ENCODE results near the gene SAMD4A.
"Not testable (repeated sequence)": the region's sequence is repeated elsewhere in the genome, so short reads cannot be mapped to it uniquely, and the experiment has no call there.

SAMD4A gene

DNA sequence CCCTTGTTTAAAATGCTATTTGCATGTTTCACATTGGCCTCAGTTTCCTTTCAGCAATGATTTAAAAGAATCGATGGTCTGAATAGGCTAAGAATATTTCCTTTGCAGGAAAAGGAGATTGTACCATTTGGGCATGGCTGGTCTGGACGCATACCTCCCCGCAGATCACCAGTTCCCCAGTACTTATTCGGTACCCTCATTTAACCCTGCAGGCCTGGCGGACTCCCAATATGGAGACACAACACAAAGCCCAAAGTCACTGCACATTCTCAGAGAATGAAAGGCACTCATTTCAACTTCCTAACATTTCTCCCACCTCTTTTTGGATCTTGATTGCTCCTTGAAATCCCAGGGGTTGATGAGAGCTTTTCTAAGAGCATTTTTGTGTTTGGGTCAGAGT is 182.8 kb downstream of the SAMD4A start:
- Histone ChIP-seq H3K27me3 (replicated peaks; ENCODE audit: control insufficient read depth, insufficient read depth, low read length) (no peaks in the 10 kb centered on the region; the same call in 1 of the 2 replicates), H3K36me3 (ENCODE audit: control insufficient read depth, insufficient read depth, low read length) (no peaks in the 10 kb centered on the region), H3K4me3 (replicated peaks; ENCODE audit: low read depth, low read length) (no peak overlapping the region)
- no peak for DNase-seq (ENCODE audit: extremely low read depth, insufficient read length)
- TF ChIP-seq, protein P1, sequence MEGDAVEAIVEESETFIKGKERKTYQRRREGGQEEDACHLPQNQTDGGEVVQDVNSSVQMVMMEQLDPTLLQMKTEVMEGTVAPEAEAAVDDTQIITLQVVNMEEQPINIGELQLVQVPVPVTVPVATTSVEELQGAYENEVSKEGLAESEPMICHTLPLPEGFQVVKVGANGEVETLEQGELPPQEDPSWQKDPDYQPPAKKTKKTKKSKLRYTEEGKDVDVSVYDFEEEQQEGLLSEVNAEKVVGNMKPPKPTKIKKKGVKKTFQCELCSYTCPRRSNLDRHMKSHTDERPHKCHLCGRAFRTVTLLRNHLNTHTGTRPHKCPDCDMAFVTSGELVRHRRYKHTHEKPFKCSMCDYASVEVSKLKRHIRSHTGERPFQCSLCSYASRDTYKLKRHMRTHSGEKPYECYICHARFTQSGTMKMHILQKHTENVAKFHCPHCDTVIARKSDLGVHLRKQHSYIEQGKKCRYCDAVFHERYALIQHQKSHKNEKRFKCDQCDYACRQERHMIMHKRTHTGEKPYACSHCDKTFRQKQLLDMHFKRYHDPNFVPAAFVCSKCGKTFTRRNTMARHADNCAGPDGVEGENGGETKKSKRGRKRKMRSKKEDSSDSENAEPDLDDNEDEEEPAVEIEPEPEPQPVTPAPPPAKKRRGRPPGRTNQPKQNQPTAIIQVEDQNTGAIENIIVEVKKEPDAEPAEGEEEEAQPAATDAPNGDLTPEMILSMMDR (IDR thresholded peaks at IDR 0.05; ENCODE audit: insufficient read depth, low read length, poor library complexity, severe bottlenecking), result no peak

DNA sequence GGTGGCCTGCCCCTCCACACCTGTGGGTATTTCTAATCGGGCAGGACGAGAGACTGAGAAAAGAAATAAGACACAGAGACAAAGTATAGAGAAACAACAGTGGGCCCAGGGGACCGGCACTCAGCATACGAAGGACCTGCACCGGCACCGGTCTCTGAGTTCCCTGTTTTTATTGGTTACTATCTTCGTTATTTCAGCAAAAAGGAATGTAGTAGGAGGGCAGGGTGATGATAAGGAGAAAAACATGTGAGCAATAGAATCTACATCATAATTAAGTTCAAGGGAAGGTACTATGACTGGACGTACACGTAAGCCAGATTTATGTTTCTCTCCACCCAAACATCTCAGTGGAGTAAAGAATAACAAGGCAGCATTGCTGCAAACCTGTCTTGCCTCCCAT is 185.7 kb downstream of the SAMD4A start:
- H3K36me3 ChIP-seq (ENCODE audit: control insufficient read depth, insufficient read depth, low read length), result not testable (repeated sequence)

DNA sequence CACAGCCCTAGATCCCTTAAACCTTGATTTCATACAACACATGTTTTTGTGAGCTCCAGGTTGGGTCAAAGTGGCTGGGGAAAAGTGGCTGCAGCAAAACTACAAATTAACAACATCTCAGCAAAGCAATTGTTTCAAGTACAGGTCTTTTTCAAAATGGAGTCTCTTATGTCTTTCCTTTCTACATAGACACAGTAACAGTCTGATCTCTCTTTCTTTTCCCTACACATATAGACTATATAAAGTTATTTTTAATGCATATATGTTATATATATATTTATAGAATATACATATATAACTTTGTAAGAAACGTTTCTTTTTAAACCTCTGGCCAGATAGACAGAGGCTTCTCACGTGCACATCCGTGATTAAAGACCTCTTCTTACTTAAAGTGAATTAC is 186.5 kb downstream of the SAMD4A start:
- not testable (repeated sequence) for H3K4me3 ChIP-seq (replicated peaks; ENCODE audit: low read depth, low read length); H3K27me3 ChIP-seq (replicated peaks; ENCODE audit: control insufficient read depth, insufficient read depth, low read length); DNase-seq (ENCODE audit: extremely low read depth, insufficient read length); H3K36me3 ChIP-seq (ENCODE audit: control insufficient read depth, insufficient read depth, low read length)

More for the DNA sequence above, 185.7 kb downstream of the SAMD4A start:
- not testable (repeated sequence) for DNase-seq (ENCODE audit: extremely low read depth, insufficient read length); H3K4me3 ChIP-seq (replicated peaks; ENCODE audit: low read depth, low read length); H3K27me3 ChIP-seq (replicated peaks; ENCODE audit: control insufficient read depth, insufficient read depth, low read length)

DNA sequence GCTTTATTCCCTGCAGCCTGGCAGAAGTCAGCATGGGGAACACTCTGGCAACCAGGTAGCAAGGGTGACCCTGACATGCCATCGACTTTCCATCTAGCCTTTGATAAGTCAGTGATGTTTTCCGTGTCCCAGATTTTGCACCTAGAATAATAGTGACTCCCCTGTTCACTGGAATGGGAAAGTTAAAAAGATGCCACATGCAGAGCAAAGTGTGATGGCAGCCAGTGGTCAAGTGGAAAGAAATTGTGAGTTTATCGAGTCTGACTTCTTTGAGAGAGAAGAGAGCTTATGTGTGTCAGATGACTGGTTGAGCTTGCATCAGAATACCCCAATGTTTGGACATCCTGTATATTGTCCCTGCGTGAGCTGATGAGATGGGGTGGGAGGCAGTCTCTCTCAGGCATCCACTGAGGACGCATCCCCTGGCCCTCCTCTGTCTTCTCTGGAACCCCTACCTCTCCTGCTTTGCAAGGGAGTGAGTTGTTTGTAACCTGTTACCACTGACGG is 187.2 kb downstream of the SAMD4A start:
- no peak for DNase-seq (ENCODE audit: extremely low read depth, insufficient read length)
- Histone ChIP-seq H3K4me3 (replicated peaks; ENCODE audit: low read depth, low read length) (no peak overlapping the region), H3K27me3 (replicated peaks; ENCODE audit: control insufficient read depth, insufficient read depth, low read length) (0 out of 2 replicates have a peak, but pooled peaks cover 1% of the 10 kb centered on the region), H3K36me3 (ENCODE audit: control insufficient read depth, insufficient read depth, low read length) (no peaks in the 10 kb centered on the region)
- TF ChIP-seq, protein P1 (IDR thresholded peaks at IDR 0.05; ENCODE audit: insufficient read depth, low read length, poor library complexity, severe bottlenecking), result no peak

DNA sequence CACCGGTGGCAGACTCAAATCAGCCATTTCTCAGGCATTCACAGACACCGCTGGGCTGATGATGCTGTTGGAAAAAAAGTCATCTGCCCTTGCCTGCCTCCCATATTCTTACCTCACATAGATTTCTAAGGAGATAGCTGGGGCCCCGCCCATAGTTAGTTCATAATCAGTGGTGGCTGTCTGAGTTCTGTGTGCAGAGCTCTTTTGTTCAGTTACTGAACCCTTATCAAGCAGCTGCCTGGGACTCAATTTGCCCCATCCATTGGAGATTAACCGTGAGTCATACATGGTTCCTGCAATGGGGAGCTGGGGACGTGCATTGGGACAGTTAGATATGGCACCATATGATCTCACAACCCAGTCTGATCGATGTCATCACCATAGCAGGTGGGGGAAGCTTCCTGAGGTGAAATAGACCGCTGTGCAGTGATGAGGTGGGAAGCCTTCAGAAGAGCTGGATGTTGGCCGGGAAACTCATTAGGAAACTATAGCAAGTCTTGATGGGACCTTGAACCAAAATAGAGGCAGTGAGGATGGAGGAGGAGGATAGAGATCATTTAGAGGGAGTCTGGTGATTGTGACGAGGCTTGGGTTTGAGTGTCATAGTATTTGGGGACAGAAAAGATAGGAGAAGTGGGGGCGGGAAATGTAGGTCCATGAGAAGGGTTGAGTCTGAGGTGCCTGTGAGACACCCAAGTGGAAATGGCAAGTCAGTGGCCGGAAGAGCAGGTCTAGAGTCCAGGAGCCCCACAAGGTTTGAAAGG is 187.9 kb downstream of the SAMD4A start:
- Histone ChIP-seq H3K36me3 (ENCODE audit: control insufficient read depth, insufficient read depth, low read length) (no peaks in the 10 kb centered on the region), H3K27me3 (replicated peaks; ENCODE audit: control insufficient read depth, insufficient read depth, low read length) (0 out of 2 replicates have a peak, but pooled peaks cover 1% of the 10 kb centered on the region)

DNA sequence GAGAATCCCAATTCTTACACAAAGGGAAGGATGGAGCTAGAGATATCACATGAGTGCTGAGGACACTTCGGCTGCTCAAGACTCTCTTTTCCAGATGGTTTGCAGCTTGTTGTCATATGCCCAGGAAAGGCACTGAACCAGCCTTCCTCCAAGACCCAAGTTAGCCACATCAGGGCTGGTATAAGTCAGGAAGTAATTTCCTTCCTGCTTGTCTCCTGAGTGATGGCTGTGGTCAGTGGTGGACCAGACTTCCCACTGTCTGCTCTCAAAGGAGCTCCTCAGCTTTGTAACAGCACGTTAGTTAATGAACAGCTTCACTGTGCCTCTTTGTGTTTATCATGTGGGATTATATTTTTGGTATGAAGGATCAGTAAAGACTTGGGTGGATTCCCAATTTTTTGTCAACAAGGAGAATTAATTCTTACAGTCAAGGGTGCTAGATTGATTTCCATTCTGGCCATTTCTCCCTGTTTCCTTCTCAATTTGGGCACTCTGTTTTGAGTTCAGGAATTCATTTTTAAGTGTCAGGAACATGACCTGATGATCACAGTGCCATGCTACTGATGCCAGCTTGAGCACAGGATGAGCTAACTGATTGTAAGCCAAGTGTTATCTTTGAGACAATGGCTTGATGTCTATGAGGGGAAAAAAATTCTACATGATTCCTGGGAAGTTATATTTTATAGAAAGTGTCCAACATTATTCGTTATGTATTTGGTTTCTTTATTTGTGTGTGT is 189.9 kb downstream of the SAMD4A start:
- Histone ChIP-seq H3K27me3 (replicated peaks; ENCODE audit: control insufficient read depth, insufficient read depth, low read length) (0 out of 2 replicates have a peak, but pooled peaks cover 1% of the 10 kb centered on the region), H3K36me3 (ENCODE audit: control insufficient read depth, insufficient read depth, low read length) (no peaks in the 10 kb centered on the region), H3K4me3 (replicated peaks; ENCODE audit: low read depth, low read length) (no peak overlapping the region)
- TF ChIP-seq, protein P1 (IDR thresholded peaks at IDR 0.05; ENCODE audit: insufficient read depth, low read length, poor library complexity, severe bottlenecking), result no peak
- no peak for DNase-seq (ENCODE audit: extremely low read depth, insufficient read length)

More for the DNA sequence above, 187.9 kb downstream of the SAMD4A start:
- no peak overlapping the region for H3K4me3 ChIP-seq (replicated peaks; ENCODE audit: low read depth, low read length)
- no peak for DNase-seq (ENCODE audit: extremely low read depth, insufficient read length)
- TF ChIP-seq, protein P1 (IDR thresholded peaks at IDR 0.05; ENCODE audit: insufficient read depth, low read length, poor library complexity, severe bottlenecking), result no peak

Measured in GM06990 (cell line).